Mesodermal cell (in vitro differentiated cells): ENCODE data around the gene CA6.

Source experiments
- H3K27ac ChIP-seq: 2 replicates; pipeline ENCODE4 v1.7.0; 2013; ENCODE audit warnings: mild to moderate bottlenecking, low read depth, low read length, moderate library complexity; ENCODE audit not compliant: severe bottlenecking
- H3K36me3 ChIP-seq: 2 replicates; pipeline ENCODE4 v1.7.1; 2013; ENCODE audit warnings: mild to moderate bottlenecking, low read length, moderate library complexity; ENCODE audit not compliant: control insufficient read depth, insufficient read depth
- H3K4me1 ChIP-seq: one replicate; pipeline ENCODE4 v1.7.1; 2013; ENCODE audit warnings: mild to moderate bottlenecking, low read length; ENCODE audit not compliant: insufficient read depth, control insufficient read depth, poor library complexity, severe bottlenecking
- H3K4me3 ChIP-seq: 2 replicates; pipeline ENCODE4 v1.7.0; 2013; ENCODE audit warnings: low read length, control low read depth, mild to moderate bottlenecking; ENCODE audit not compliant: insufficient read depth, poor library complexity, severe bottlenecking; ENCODE audit errors: extremely low read depth
- H3K9me3 ChIP-seq: 2 replicates; pipeline ENCODE4 v1.7.1; 2013; ENCODE audit warnings: mild to moderate bottlenecking, low read length, moderate library complexity; ENCODE audit not compliant: control insufficient read depth
- WGBS, 2 experiments: methylation state at CpG; one replicate each; pipeline ENCODE4 v1.1.5; 2013; ENCODE audit warnings: missing lambda C conversion rate in 2 of 2; ENCODE audit not compliant: insufficient coverage in 2 of 2; 5-methylcytosine and 5-hydroxymethylcytosine counted together

CA6 gene

DNA sequence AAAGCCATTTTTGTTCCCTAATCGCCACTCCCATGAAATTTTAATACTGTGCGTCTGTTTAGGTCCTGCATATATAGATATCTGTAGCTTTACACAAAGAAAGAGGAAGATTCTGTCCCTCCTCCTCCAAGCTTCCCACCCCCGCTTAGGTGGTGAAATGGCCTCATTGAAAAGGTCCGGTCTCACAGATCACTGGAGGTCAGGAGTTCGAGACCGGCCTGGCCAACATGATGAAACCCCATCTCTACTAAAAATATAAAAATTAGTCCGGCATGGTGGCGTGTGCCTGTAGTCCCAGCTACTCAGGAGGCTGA is 59.7 kb downstream of the CA6 start:
- H3K27ac ChIP-seq: no peak overlapping the region
- H3K4me1 ChIP-seq: peaks cover 3% of the 10 kb centered on the region
- H3K4me3 ChIP-seq: no peak overlapping the region
- WGBS, 2 experiments: 60 to 100% methylated on average over 2 to 6 of the region's 8 CpGs
- H3K9me3 ChIP-seq: no peaks in the 10 kb centered on the region
- no peaks in the 10 kb centered on the region for H3K36me3 ChIP-seq

DNA sequence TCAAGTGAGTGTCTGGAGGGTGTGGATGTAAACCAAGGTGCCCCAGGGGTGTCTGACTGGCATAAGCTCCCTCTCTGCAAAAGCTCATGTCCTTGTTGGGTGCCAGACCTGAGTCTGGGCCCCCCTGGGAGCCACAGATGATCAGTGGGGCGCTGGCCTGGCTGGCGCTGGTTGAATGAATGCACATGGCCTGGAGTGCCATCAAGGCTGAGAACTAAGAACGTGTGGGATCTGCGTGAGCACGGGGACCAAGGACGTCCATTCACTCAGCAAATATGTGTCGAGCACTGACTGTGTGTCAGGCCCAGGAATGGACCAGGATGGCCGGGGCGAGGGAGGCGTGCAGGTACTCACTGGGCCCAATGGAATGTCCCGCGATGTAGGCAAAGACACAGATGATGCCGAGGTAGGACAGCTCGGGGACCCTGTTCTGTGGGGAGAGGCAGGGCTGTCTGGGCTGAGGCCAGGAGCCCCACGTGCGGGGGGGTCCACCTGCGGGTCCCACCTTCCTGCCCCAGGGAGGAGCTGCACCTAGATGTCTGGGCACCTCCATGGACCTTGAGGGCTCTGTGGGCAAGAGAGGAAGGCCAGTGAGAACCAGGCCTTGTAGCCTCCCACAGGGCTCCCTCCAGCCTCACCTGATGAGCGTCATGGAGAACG is 61.4 kb downstream of the CA6 start:
- H3K36me3 ChIP-seq: no peaks in the 10 kb centered on the region
- H3K4me1 ChIP-seq: no peaks in the 10 kb centered on the region
- no peak overlapping the region for H3K4me3 ChIP-seq
- 93 to 95% methylated on average over 16 to 17 of the region's 19 CpGs for WGBS, 2 experiments
- no peaks in the 10 kb centered on the region for H3K9me3 ChIP-seq
- no peak overlapping the region for H3K27ac ChIP-seq

DNA sequence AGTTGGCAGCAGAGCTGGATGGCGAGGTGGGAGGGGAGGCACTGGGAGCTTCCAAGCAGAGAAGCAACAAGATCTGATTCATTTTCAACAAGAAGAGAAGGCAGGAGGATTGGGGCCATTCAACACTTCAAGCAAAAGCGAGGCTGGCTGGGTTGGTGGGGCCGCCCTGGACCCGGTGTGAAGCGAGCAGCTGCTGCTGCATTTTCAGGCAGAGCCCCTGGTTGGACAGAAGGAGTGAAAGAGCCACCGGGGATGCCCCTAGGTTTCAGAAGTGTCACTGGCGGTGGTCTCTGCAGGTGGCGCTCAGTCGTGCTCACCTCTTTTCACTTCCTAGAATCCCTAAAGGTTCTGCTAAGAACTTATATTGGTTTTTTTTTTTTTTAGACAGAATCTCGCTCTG is 62.6 kb downstream of the CA6 start:
- Histone ChIP-seq H3K4me3 (no peak overlapping the region), H3K27ac (no peak overlapping the region), H3K9me3 (no peaks in the 10 kb centered on the region), H3K36me3 (no peaks in the 10 kb centered on the region), H3K4me1 (no peaks in the 10 kb centered on the region)
- WGBS, 2 experiments: 91 to 93% methylated on average over 8 to 10 of the region's 10 CpGs

DNA sequence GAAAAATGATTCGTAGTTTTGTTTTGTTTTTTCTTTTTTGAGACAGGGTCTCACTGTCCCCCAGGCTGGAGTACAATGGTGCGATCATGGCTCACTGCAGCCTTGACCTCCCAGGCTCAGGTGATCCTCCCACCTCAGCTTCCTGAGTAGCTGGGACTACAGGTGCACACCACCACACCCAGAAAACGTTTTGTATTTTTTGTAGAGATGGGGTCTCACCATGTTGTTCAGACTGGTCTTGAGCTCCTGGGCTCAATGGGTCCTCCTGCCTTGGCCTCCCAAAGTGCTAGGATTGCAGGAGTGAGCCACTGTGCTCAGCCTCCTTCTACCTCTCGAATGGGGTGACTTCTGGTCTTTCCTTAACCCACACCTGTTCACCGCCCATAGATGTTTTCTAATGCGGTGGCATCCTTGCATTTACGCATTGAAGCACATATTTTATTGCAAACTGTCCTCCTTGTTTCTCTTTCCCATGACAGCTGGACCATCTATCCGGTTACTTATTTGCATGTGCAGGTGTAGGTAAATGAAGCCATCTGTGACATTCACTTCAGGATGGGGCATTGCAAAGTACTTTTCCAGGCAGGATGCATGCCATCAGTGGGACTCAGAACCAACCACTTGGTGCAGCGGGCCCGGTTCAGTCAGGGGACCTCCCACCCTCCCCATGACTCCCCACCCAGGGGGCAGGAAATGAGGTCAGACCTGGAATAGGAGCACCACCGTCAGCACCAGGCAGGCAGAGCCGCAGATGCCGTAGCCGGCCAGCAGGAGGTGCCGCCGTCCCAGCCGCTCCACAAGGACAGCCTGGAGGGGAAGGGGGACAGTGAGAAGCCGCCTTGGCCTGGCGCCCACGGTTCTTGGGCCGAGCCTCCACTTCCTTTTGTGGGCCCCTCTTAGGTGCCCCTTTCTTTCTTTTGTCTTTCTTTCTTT is 64.0 kb downstream of the CA6 start:
- no peaks in the 10 kb centered on the region for H3K4me1 ChIP-seq
- no peak overlapping the region for H3K27ac ChIP-seq
- WGBS, 2 experiments: 61 to 68% methylated on average over 14 to 16 of the region's 21 CpGs
- no peaks in the 10 kb centered on the region for H3K36me3 ChIP-seq
- H3K9me3 ChIP-seq: no peaks in the 10 kb centered on the region
- no peak overlapping the region for H3K4me3 ChIP-seq

DNA sequence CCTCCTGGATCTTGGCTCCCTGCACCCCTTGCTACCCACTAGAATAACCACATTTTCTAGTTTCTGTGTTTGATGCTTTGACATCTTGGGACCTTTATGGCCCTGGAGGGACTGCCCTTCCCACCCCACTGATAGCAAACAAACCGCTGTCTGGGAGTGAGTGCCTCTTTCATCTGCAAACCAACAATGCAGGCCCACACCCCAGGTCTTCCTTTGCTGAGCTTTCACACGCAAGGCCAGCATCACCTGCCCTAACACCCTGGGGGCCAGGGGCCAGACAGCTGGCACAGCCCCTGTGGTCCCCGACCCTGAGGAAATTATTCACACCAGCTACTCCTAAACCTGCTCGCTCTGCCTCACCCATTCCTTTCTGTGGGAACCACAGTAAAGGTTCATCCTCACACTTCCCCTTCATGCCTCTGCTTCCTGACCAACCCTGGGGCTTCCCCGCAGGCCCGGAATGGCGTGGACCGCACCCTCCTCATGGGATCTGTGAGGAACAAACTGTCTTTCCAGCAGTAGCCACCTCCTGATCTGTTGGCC is 65.2 kb downstream of the CA6 start:
- 80 to 90% methylated on average over 4 to 8 of the region's 8 CpGs for WGBS, 2 experiments
- H3K36me3 ChIP-seq: no peaks in the 10 kb centered on the region
- no peak overlapping the region for H3K4me3 ChIP-seq
- H3K9me3 ChIP-seq: no peaks in the 10 kb centered on the region
- H3K4me1 ChIP-seq: no peaks in the 10 kb centered on the region
- no peak overlapping the region for H3K27ac ChIP-seq

DNA sequence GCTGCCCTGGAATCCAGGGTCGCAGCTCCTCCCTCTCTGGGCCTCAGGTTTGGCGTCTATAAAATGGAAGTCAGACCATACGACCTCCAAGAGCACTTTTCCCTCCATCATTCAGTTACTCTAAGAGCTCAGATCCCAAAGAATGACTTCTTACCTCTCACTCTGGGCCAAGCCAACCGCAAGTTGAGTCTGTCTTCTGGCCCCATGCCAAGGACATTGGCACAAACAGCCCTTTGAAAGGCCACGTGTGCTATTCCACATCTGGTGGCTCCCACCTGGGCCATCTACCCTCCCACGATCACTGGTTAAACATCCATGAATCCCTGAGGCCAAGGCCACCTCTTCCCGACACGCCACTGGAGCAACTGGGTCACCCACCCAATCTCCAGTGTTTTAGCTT is 68.2 kb downstream of the CA6 start:
- Histone ChIP-seq H3K4me3 (no peak overlapping the region), H3K36me3 (no peaks in the 10 kb centered on the region), H3K4me1 (no peaks in the 10 kb centered on the region), H3K9me3 (no peaks in the 10 kb centered on the region), H3K27ac (no peak overlapping the region)
- WGBS, 2 experiments: 91 to 95% methylated on average over 8 of the region's 8 CpGs

DNA sequence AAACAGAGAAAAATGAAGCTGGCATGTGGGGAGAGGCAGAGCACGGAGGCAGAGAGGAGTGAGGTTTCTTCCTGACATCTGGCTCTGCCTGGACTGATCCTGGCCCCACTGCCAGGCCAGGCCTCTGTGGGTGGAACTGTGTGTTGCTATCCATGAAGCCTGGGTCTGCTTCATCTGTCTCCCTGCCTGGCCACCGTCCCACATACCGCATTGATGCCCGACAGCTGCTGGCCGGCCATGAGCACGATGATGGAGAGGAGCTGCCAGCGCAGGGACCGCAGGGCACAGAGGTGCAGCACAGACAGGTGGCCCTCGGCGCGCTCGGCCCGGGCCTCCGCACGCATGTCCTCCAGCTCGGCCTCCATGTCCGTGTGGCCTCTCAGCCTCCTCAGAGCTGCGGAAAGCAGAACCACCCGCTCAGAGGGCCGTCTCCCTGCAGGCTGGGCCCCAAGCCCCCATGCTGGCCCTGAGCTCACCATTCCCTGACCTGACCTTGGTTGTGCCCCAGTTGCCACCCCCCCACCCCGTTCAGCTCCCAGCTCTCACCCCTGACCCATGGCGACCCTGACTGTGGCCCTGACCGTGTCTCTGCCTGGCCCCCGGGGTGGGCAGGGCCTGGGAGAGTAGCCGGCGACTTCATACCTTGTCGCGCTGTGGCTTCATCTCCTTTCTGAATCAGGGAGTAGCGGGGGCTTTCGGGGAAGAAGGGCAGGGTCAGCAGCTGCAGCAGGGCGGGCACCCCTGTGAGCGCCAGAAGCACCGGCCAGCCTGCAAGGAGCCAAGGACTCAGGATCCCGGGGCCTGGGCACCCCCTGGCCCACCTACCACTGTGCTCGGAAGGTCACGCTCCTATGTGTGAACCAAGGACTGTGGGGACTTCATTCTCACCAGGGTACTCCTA is 69.1 kb downstream of the CA6 start:
- 95% methylated on average over 24 to 36 of the region's 36 CpGs for WGBS, 2 experiments
- Histone ChIP-seq H3K9me3 (no peaks in the 10 kb centered on the region), H3K4me1 (no peaks in the 10 kb centered on the region), H3K4me3 (no peak overlapping the region), H3K36me3 (no peaks in the 10 kb centered on the region), H3K27ac (no peak overlapping the region)

DNA sequence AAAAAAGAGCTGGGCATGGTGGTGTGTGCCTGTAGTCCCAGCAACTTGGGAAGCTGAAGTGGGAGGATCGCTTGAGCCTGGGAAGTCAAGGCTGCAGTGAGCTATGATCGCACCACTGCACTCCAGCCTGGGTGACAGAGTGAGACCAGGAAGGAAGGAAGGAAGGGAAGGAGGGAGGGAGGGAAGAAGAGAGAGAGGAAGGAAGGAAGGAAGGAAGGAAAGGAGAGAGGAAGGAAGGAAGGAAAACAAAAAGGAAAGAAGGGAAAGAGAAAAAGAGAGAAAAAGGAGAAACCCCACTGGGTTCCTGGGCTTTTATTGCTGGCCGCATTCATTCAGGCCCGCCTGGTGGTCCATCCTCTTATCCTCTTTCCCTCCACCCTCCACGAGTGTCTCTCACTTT is 70.8 kb downstream of the CA6 start:
- Histone ChIP-seq H3K9me3 (no peaks in the 10 kb centered on the region), H3K27ac (no peak overlapping the region), H3K4me1 (no peaks in the 10 kb centered on the region), H3K4me3 (no peak overlapping the region), H3K36me3 (no peaks in the 10 kb centered on the region)
- 77 to 90% methylated on average over 2 to 4 of the region's 5 CpGs for WGBS, 2 experiments

DNA sequence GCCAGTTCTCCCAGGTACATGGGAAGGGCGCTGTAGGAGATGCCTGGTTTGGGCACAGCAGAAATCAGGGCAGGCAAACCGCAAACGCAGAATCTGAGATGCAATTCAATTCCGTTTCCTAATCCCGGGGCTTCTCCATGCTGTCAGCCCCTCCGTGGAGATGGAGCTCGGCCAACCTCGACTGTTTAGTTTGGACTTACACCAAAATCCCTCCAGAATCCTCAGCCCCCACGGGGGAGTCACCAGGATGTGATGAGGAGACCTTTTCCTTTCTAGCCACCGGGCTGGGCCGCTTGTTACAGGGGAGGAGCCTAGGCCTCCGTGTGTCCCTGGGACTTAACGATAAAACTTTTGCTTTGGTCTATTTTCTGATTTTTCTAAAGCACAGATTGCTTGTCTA is 72.7 kb downstream of the CA6 start:
- WGBS, 2 experiments: 84 to 91% methylated on average over 7 to 11 of the region's 13 CpGs
- Histone ChIP-seq H3K4me3 (no peak overlapping the region), H3K9me3 (no peaks in the 10 kb centered on the region), H3K27ac (no peak overlapping the region), H3K36me3 (no peaks in the 10 kb centered on the region), H3K4me1 (no peaks in the 10 kb centered on the region)

DNA sequence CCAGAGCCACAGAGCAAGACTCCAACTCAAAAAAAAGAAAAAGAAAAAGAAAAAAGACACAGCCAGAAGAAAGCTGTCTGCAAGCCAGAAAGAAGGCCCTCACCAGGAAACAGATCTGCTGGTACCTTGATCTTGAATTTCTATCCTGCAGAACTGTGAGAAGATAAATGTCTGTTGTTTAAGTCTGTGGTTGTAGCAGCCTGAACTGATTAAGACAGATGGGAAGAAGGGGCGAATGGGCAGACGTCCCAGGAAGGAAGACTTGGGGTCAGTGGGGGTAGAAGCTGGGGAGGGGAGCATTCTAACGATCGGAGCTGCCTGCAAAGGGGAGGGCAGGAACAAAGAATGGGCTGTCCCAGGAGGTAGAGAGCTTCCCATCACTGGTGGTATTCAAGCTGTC is 74.2 kb downstream of the CA6 start:
- Histone ChIP-seq H3K9me3 (no peaks in the 10 kb centered on the region), H3K27ac (no peak overlapping the region), H3K4me3 (no peak overlapping the region), H3K36me3 (no peaks in the 10 kb centered on the region), H3K4me1 (no peaks in the 10 kb centered on the region)
- 85 to 89% methylated on average over 4 of the region's 4 CpGs for WGBS, 2 experiments
